MM.1S (cell line): ENCODE data around the gene GCLC.

Experiments
- CTCF ChIP-seq: fragments of 300-600 bp; sonication (generic); IDR thresholded peaks from 2 replicates; pipeline ENCODE4 v1.5.1; 2016; ENCODE audit warnings: antibody characterized with exemption, low read length, mixed read lengths
- EZH2 ChIP-seq: fragments of 300-600 bp; sonication (generic); optimal IDR thresholded peaks from 2 replicates; pipeline ENCODE3; 2017; ENCODE audit warnings: low read depth, mild to moderate bottlenecking, antibody characterized with exemption, low read length, mixed read lengths
- EZH2phosphoT487 ChIP-seq: fragments of 300-600 bp; sonication (generic); IDR thresholded peaks from 2 replicates; pipeline ENCODE4 v1.6.1; 2018; ENCODE audit warnings: antibody characterized with exemption, low read length

- TF ChIP-seq CTCF (no peak), EZH2phosphoT487 (no peak), EZH2 (no peak)
Observed at GRCh38 chr6:53512626-53513025, 32.3 kb downstream of the GCLC start.
